HG03175 (cell line): ENCODE measurements around the gene FABP3.

Experiments used
- ATAC-seq: cut with Tn5 transposase; IDR thresholded peaks from one replicate; pipeline ENCODE4 v1.9.1; 2021; ENCODE audit warnings: mild to moderate bottlenecking, moderate library complexity; ENCODE audit not compliant: unreplicated experiment

Gene FABP3

DNA sequence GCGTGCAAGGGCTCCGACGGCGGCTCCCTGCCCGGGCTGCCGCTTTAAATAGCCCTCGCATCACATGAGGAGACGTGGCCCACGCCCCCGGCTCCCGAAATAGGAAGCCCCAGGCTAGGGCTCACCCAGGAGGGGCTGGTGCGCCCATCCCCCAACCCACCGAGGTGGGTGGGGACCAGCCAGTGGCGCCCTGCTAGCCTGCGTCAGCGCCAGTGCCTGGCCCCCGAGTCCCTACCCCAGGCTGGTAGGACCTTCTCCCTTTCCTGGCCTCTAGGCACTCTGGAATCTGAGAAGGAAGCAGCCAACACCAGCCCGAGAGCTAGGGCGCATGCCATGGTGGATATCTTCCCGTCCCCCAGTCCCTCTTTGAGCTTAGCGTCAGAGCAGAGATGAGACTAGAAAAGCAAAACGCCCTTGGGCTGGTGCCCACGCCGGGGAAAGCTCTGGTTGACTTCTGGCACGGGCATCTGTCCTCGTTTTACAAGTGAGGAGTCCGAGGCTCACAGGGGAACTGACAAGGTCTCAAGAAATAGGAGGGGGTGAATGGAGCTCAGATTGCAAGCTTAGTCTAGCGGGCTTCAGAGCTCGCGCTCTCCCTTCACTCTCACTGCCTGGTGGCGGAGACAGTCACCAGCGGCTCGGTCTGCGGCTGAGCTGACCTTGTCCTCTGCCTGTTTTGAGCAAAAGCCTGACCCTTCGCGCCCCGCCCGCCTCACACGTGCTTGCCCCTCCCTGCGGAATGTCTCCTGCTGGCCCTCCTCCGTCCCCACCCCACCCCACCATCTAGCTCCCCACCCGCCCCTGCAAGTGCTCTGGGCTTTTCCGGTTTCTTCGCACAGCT, at the start of gene FABP3:
Gene FABP3, minus strand, starts transcription at position 21 of the 841 bp plus-strand sequence. CDS start 62 bp downstream, outside the sequence.
- ATAC-seq = no peak

DNA sequence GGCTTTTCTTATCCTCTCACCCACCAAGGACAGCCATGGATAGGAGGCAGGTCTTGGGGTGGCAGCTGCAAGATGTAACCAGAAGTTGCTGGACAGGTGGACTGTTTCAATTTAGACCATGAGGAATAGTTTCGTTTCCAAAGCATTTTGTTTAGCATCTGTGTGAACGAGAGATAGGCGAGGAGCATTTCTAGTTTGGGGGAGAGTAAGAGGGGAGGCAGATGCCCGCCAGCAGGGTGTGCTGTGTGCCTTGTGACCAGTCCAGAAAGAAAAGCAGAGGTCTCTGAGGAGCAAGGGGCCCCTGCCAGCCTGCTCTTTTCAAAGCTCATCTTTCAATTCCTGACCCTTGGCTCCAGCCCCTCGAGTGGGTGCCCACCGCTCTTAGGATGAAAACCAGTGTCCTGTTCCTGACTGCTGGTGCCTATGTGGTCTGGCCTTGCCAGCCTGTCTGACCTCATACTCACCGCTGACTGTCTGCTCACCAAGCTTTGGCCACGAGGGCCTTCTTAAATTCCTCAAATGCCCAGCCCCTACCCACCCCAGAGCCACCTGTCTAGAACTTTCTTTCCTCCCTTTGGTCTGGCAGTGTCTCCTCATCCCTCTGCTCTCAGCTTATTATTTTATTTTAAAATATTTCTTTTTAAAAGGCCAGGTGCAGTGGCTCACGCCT, 48.6 kb upstream of the FABP3 start:
- no peak for ATAC-seq

DNA sequence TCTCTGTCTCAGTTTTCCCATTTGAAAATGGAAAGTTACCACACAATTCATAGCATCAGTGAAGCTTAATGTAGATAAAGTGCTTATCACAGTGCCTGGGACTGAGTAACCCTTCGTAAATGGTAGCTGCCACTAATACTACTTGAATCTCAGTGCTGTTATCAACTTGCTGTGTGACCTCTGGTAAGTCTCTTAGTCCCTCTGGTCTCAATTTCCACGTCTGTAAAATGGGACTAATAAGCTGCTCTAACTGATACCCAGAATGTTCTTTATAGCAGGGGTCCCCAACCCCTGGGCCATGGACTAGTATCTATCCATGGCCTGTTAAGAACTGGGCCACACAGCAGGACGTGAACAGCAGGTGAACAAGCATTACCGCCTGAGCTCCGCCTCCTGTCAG, 47.8 kb upstream of the FABP3 start:
- no peak for ATAC-seq

DNA sequence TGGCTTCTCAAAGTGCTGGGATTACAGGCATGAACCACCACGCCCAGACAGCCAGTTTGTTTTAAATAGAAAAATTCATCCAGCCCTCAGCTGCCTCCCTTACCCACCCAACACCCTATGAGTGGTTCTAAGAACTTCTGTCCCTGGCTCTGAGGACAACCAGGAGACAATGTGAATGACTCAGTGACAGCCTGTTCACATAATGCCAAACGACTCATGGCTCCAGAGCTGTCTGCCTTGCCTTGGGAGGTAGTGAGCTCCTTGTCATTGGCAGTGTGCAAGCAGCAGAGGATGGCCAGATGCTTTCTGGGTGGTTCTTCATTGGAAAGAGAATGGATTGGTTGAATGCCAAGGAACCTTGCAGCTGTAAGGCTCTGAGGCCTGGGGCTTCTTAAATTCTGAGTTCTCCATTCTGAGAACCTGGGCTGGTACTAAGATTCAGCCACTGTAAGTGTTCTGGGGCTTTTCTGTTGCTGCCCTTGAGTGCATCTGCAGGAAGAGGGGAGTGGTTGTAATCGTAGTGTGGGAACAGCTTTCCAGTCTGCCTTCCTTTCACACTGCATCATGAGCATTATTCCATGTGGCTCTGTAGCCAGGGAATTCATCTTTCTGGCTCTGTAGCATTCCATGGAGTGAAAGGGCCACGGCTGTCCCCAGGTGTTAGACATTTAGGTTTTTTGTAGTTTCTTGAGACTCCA, 45.9 kb upstream of the FABP3 start:
- no peak for ATAC-seq

DNA sequence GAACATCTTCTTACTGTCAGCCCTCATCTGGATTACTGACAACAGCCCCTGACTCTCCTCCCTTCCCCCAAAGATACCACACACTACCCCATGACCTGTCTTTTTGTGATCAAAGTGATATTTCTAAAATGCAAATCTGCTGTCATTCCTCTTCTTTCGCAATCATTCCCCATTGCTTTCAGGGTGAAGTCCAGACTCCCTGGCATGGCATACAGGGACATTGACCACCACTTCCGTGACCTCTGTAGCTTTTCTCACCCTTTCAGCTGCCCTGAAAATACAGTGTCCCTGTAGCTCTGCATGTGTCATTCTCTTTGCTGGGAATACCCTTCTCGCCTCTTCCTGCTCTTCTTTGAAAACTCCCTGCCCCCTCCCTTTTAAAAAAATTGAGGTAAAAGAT, 44.3 kb upstream of the FABP3 start:
- ATAC-seq = no peak

DNA sequence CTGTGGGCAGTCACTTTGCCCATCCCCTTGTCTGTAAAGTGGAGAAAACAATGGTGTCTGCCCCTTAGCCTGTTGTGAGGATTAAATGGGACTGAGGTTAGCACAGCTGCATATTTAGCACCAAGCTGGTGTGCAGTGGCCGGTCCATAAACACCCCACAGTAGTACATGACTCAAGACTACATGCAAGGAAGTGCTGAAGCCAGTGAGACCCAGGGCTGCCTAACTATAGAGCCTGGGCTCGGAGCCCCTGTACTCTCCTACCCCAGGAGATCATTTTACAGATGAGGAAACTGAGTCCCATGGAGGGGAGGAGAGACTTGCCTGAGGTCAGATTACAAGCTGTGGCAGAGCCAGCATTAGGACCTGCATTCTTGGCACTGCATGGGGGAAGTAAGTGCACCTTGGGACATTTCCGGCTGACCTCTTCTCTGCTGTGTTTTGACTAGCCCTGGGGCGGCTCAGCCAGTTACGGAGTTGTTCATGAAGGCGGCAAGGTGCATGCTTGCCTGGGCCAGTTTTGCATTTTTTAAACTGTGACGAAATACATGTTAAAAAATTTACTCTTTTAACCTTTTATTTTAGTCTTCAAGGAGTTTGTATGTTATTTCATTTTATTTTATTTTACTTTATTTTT, 43.3 kb upstream of the FABP3 start:
- ATAC-seq = no peak

DNA sequence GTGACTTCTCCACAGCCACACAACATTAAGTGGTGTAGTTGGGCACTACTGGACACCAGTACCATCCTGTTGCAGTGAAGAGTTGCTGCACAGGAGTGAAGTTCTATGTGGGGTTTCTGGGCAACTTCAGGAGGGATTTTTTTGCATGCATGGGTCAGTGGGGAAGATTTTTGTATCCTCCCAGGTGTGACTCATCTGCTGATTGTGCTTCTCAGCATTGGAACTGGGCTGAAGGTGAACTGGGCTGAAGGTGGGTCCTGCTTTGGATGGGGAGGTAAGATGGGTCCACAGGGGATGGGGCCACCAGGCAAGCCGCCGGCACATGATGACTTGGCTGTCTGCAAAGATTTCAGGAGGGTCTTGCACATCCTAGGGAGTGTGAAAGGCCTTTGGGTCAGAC, 42.8 kb upstream of the FABP3 start:
- no peak for ATAC-seq

DNA sequence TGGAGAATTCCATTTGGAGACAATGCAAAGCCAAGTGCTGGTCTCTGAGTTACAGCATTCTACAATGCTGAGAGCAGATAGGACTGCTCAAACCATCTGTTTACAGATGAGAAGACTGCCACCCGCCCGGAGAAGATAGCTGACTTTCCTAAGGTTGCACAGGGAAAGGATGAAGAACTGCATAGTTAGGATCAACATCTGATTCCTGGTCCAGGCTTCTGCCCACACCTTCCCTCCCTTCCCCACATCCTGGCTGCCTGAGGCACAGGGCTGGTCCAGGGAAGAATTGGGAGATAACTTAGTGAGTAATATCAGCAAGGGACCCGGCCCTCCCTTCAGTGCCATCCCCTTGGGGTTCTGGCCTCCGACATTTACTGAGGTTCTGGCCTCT, 42.1 kb upstream of the FABP3 start:
- no peak for ATAC-seq

DNA sequence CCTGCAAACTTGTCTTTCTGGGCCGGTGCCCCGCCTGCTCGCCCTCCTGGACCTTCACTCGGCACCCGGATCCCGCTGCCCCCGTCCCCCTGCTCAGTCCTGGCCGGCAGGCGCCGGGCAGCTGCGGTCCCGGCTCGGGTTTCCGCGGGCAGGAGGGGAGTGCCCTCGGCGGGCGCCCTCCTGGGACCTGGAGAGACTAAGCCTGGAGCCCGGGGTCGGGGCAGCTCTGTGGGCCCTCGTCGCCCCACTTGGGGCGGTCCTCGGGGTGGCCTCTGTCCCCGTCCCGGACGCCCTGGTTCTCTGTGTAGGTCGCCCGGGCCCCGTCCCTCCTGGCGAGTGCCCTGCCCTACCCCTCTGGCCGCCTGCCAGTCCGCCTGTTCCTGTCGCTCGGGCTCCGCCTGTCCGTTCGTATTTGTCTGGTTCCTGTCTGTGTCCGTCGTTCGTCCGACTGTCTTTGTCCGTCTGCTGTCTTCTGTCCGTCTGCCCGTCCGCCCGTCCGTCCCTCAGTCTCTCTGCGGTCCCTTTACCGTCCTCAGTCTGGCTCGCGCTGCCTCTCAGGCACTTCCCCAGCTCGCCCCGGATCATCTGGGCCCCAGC, 40.6 kb upstream of the FABP3 start:
- peak; percentile 30 for ATAC-seq

DNA sequence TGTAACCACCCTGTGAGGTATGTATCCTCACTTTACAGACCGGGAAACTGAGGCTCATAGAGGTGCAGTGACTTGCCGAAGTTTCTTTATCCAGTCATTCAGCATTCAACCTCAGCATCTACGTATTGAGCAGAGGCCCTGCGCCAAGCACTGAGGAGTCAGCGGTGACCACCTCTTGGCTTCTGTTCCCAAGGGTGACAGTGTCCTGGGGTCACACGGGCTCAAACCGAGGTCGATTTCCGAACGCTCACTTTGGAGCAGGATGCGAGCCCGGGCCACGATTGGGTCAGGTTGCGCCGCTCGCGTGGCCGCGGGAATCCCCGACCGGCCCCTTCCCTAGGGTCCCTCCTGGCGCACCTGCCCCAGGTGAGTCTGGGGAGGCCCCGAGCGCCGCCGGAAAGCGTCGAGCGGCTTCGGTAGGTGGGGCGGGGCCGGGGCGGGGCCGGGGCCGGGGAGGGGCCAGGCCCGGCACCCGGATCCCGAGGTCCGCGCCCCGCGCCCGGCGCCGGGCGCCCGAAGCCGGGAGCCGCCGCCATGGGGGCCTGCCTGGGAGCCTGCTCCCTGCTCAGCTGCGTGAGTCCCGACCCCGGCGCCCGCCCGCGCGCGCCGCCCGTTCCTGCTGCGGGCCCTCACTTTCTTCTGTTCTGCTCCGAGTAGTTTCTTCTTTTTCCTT, 40.0 kb upstream of the FABP3 start, which contains the start of gene SERINC2:
Gene SERINC2, plus strand, starts transcription at position 482 of the 673 bp plus-strand sequence. Its CDS starts 53 bp downstream, at position 535.
- peak; percentile 49 for ATAC-seq

DNA sequence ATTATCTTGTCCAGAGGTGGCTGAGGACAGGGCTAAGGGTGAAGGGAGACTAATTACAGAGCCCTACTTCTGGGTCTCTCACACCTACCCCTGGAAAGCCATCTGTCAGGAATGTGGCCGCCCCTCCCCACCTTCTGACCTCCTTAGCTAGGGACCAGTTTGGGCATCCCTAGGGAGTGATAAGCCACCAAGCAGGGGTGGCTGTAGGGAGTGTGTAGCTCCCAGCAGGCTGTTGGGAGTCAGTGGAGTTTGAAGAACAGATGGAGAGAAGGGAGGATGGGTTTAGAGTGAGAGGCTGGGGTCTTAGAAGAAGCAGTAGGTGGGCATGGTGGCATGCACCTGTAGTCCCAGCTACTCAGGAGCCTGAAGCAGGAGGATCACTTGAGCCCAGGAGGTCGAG, 39.3 kb upstream of the FABP3 start:
- ATAC-seq = no peak

DNA sequence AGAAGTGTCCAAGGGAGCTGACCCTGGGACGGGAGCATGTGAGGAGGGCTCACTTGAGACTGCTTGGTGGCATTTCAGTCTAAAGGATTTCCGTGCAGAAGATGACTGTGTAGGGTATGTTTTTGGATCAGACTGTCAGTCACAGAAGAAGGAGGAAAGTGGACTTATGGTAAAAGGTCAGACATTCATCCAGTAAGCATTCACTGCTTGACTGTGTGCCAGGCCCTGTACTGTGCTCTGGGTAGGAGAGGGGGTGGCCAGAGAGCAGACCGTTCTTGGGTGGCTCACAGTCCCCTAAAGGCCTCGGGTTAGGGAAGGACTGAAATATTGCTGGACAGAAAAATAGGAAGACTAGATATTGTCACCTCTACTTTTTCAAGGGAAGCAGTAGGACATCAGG, 38.0 kb upstream of the FABP3 start:
- ATAC-seq = no peak

DNA sequence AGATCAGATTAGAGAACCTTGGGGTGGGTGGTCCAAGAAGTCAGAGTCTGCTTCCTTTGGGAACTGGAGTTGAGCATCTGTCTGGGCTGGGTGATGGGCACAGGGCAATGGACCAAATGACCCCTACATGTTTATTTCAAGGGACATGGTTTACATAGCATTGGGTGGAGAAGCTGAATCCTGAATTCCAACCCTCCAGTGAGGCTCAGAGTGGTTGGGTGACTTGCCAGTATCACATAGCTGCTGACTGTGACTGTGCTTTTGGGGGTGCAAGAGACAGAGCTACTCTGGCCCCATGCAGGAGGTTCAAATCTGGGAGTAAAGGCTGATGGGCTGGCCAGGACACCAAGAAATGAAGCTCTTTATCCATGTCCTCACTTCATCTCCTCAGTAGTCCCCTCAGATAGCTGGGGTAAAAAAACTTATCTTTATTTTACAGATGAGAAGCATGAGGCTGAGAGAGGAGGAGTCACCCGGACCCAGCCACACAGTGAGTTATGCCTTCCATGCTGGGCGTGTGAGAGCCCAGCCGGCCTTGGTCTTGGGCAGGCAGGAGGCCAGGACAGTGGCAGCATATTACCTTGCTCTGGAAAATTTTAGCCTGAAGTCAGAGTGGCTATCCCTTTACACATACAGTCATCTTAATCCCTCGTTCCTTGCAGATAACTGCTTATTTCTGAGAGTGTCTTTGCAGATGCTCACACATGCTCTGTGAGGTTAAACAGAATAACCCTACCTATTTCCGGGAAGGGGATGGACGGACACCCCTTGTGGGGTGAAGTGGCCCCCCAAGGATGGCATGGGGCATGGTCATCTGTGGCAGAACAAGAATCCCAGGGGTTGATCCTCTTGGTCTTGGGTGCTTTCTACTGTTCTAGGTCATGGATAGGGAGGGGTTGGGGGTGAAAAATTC, 37.3 kb upstream of the FABP3 start:
- no peak for ATAC-seq

DNA sequence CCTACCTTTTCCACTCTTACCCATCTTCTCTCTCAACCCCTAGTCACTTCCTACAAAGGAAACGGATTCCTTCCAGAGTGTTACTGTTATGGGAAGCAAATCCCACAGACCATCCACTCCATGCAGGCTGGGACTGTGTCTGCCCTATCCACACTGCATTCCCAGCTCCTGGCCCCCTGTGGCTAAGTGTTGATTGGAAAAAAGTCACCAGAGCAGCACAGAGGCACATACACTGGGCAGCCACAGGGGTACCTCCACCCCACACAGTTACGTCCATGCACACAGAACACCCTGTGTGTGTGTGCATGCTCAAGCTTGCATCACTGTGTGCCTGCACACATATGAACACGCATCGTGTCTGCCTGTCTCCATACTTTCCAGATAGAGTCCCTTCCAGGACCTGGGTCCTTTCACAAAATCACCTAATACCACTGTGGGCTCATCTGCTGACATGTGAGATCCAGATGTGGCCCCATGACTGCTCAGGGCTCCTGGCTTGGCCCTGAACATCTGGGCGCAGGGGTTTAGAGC, 36.0 kb upstream of the FABP3 start:
- ATAC-seq = no peak

DNA sequence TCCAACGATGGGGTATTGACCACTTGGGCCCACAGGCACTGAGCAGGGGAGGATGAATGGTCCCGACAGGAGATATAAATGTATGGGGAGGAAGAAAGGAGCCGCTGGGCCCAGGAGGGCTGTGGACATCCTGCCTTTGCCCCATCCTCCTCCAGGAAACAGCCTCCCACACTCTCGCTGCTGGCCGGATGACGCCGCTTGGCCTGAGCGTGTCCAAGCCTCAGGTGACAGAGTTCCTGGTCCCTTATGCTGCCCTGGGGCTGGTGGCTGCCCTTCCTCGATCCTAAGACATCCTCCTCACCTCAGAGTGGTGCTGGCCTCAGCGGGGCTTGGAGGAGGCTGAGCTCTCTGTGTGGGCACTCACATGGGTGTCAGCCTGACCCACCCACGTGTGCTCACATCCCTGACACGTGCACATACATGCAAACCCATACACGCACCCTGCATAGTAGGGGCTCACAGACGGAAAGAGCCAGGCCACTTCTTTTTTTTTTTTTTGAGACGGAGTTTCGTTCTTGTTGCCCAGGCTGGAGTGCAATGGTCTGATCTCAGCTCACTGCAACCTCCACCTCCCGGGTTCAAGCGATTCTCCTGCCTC, 34.3 kb upstream of the FABP3 start:
- no peak for ATAC-seq

DNA sequence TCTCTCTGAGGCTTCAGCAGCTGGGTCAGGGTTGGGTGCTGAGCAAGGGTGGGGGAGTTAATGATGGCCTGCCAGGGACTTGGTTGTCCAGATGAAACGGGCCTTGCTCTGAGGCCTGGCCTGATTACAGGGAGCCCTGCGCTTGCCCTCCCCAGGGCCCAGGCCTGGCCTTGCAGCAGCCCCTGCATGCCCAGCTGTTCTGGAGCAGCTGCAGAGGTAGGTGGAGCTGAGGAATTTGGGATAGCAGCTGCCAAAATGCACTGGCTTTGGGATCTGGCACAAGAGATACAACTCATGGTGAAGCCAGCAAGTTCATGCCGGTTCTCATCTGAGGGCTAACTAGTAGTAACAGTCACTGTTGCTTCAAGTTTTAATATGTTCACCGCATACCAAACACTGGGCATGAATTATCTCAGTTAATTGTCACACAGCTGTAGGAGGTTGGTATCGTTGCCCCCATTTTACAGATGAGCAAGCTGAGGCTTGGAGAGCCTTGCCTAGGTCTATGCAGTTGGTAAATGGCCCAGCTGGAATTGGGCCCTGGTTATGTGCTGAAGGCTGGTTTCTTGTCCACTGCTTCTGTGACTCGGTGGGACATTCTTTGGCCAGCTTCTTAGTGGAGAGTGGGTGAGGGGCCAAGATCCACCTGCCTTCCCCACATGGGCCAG, 32.8 kb upstream of the FABP3 start:
- ATAC-seq = no peak

DNA sequence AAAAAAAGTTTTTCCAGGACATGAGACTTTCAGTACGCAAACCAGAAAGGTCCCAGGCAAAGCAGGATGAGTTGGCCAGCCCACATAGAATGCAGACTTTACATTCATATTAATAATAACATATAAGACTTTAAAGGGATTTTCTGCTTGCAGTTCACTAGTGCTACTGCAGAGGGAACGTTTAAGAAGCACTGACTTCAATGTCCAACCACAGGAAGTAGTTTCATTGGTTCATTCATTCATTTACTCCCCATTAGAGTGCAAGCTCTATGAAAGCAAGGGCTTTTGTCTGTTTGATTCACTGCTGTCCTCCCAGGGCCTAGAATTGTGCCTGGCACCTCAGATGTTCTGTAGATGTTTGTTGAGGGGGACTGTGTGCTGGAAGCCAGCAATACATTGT, 28.4 kb upstream of the FABP3 start:
- ATAC-seq = no peak

DNA sequence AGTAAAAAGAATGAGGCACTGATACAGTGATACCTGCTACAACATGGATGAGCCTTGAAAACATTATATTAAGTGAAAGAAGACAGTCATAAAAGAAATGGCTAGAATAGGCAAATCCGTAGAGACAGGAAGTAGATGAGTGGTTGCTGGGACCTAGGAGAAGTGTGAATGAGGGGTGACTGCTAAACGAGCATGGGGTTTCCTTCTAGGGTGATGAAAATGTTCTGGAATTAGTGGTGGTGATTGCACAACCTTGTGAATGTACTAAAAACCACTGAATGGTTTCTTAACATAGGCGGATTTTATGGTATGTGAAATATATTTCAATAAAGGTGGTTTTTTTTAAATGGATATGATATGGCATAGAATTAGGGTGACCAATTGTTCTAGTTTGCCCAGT, 27.5 kb upstream of the FABP3 start:
- no peak for ATAC-seq
